Activated naive CD4-positive, alpha-beta T cell treated with anti-CD3 and anti-CD28 coated beads, Interleukin-2, amount 50 U/mL, for 16 hours (primary cell): ENCODE results near the gene KRTAP19-8.

Experiments
- DNase-seq: peaks from one replicate; pipeline ENCODE4 v3.0.0-alpha.2; 2020

The KRTAP19-8 gene

GRCh38 chr21:31038376-31038775, at the start of gene KRTAP19-8:
Gene KRTAP19-8 (minus strand): TSS chr21:31038476. CDS start chr21:31038443, 33 bp downstream.
- DNase-seq = no peak

- no peak for DNase-seq
These were observed 49.6 kb upstream of the KRTAP19-8 start for GRCh38 chr21:31087639-31088473.

DNA sequence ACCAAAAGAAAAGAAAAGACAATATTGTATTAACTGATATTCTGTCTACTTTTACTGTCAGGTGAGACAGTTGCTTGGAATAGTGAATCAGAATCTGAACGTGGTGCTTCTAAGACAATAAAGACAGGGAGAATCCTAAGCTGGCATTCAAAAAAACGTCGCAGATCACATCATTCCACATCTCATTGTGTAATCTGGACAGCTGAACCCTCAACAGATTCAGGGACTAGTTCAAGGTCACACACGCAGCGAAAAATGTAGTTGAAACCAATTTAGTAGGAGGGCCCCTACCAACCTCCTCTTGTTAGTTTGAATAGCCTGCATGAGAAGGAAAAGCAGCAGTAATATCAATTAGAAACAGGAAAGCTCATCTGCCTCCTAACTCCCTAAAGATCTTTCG, 46.4 kb upstream of the KRTAP19-8 start:
- DNase-seq = no peak

DNA sequence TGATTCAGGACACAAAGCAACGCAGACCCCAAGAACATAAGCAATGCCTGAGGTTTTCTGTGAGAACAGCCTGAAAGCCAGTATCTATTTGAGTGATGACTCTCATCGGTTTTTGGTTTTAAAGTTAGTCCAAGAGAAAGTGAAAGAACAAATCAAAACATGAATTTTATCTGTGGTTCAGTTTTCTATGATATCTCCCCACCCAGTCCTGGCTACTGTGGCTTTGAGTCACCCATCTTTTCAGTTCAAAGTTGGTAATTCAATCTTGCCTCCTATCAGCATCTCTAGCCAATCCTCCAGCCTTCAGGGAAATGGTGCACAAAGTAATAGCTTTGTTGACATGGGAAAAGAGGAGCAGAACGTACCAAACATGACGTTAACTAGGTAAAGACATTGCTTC, 40.5 kb upstream of the KRTAP19-8 start:
- DNase-seq = no peak

DNA sequence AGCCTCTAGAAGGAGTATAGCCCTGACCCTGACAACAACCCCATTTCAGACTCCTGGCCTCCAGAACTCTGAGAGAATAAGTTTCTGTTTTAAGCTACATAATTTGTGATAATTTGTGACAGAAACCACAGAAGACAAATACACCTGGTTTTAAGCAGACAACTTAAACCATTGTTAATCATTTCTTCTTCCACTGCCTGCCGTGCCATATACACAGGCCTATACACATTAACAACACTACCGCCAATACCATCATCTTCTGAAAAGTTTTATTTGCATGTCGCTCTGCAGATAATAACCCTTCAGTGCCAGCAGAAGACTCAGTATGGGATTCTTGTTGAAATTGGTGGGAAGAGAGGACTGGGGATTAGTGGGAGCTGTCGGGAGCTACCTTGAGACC, 39.9 kb upstream of the KRTAP19-8 start:
- no peak for DNase-seq

DNA sequence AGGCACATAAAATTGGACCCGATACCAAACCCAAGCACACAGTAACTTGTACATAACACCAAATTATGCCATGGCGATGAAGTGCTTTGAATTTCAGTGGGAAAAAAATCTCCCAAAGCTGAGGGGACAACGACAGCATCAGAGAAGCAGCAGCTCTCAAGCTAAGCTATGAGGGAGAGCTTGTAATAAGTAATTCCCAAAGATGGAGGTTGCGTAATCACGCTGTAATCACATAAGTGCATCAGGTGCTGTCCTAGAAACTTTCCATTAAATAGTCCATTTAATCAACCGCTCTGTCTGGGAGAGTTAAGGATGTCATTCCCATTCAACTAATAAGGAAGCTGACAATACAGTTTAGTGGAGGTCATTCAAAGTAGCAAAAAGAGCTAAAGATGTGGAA, 37.6 kb upstream of the KRTAP19-8 start:
- DNase-seq = no peak

DNA sequence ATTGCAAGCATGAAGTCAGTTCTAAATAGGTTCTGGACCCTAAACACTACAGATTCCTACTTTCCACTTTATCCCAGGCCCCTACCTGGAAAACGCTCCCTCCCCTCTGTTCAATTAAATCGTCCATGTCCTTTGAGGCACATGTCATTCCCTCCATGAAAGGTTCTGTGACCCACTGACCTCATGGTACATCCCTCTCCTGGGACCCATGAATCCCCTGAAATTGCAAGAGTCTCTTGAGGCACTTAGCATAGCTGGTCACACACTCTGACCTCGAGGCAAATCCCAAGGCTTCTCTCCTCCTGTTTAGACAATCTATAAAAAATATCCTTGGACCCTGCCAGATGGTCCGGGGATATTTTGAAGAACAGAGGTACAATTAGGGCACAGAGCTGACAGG, 34.3 kb upstream of the KRTAP19-8 start:
- DNase-seq = no peak

GRCh38 chr21:31064803-31065202, 26.5 kb upstream of the KRTAP19-8 start:
- no peak for DNase-seq

GRCh38 chr21:31052489-31053142, 14.3 kb upstream of the KRTAP19-8 start:
- DNase-seq = no peak

- no peak for DNase-seq
These were observed 12.4 kb upstream of the KRTAP19-8 start for GRCh38 chr21:31050577-31051157.

DNA sequence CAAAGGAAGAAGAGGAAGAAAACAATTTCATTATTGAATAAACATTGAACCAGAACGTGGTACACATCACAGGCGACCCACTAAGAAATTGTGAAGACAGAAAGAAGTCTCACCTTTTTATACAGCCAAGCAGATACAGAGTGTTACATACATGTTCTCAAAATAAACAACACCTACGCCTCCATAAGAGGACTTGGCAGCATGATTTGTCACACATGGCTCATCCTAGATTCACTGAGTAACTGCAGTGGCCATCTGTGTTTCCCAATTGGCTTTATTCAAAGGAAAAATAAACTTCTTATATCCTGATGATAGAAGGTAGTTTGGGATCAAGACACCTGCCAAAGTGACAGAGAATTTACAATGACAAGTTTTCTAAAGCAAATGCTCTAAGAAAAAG, 7.6 kb upstream of the KRTAP19-8 start:
- DNase-seq = no peak

- no peak for DNase-seq
These were observed 5.2 kb upstream of the KRTAP19-8 start for GRCh38 chr21:31043471-31043870.

- no peak for DNase-seq
These were observed 3.8 kb upstream of the KRTAP19-8 start for GRCh38 chr21:31042080-31042464.

DNA sequence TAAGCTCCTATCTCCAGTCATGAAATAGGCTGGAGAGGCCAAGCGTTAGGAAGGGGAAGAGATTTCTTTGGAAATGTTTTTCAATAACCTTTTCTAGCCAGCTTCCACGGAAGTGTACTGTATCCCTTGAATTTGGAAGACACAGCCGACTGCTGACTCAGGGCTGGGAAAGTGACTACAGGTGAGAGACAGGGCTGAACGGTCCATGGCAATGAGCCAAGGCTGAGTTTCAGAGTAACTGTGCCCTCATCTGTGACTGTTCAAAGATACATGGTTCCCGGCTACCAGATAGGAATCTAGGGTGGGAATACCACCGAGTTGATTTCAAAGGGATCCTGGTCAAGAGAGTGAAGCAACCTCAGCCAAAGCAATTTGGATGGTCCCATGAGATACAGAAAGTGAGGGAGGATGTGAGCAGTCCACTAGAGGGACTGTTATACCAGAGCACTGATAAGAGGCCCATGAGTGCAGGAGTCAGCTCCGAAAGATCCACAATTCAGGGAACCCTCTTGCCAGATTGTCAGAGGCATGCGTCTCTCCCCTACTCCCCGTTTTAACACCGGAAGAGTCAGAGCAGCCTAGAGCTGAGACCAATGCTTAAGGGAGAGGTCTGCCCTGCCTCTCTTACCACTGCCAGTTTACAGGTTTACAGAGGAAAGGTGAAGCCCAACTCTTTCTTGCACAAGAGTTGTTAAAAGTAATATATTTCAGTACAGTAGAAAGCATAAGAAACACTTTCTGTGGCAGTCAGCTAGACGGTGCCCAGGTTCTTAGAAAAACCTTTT, 3.2 kb upstream of the KRTAP19-8 start:
- no peak for DNase-seq

- DNase-seq = no peak
These were observed 3.9 kb downstream of the KRTAP19-8 start for GRCh38 chr21:31034378-31034777.

DNA sequence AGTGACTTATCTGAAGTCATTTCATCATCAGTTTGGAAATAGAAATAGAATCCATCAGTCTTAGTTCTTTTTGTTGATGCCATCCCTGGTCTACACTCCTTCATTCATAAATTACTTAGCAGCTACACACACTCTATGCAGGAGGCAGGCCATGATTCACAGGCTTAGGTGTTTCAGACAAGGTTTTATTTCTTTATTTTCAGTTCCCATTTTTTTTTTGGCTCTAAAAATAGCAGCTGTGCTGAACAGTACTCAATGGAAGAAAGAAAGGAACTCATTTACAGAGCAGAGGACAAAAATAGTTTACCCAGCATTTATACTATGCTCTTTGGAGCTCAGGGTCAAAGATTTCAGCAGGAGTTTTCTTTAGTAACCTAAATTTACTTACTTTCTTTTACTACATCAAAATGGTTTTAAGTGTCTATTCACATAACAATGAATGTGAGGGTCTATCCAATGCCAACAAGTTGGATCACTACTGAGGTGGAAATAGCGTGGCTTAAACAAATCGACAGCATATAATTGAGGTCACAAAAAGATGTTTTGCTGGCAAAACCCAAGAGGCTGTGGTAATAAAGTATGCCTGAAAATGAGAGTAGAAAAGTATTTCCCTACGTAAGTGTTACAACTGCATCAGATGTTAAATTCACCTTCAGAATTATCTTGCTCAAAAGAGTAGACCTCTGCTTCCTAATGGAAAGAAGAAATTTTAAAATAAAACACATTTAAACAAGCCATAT, 7.7 kb downstream of the KRTAP19-8 start:
- no peak for DNase-seq

- DNase-seq = no peak
These were observed 14.6 kb downstream of the KRTAP19-8 start for GRCh38 chr21:31023680-31024079.

DNA sequence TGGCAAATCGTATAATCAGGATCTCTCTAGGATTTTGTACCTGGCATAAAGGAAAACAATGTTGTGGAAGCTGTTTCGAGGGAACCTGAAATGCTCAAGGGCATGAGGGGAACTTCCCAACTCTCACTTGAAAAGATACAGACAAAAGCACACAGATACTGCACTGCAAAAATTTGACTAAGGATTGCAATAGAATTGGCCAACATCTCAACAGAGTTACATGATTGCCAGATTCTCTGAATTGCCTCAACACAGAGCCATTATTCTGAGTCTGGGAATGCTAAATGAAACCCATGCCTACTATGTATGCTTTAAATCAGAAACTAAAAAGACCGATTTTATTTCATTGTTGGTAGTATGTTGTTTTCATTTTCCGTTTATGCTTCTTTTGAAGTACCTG, 16.0 kb downstream of the KRTAP19-8 start:
- no peak for DNase-seq

- no peak for DNase-seq
These were observed 20.0 kb downstream of the KRTAP19-8 start for GRCh38 chr21:31018232-31018631.

GRCh38 chr21:31014891-31015290, 23.4 kb downstream of the KRTAP19-8 start:
- DNase-seq = no peak

DNA sequence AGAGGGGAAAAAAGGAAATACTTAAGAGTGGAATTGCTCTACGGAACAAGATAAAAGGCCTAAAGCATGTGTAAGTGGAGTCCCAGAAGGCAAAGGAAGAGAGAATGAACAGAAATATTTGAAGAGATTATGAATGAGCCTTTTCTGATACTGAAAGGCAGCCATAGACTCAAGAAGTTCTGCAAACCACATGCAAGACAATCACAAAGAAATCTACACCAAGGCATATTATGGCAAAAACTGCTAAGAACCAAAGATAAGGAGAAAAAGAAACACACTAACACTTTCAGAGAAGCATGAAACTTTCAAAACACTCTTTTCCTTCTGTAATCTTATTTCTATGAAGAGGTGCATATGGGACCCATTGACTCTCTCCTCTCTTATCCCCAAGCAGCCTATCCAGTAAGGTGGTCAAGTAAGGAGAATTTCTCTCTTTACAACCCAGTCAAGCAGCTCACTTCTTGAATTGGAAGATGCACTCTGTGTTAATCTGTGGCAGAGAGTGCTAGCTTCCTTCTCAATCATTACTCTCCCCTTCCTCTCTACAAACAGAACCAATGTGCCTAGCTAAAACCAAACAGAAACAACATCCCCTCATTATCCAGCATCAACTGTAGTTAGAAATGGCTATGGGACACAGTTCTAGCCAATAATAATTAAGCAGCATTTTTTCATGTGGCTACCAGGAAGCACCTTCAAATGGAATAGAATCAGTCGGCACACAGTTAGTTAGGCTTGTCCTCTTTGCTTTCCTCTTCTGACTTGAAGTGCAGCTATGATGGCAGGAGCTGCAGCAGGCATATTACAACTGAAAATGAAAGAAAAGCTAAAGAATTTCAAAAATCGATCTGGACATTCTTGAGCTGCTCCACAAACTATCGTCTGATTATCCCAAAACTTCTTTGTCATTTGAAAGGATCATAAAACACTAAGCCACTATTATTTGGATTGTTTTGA, 25.9 kb downstream of the KRTAP19-8 start:
- no peak for DNase-seq
